Activated CD8-positive, alpha-beta T cell treated with anti-CD3 and anti-CD28 coated beads for 36 hours (primary cell): ENCODE measurements around the gene TMEM18. TPM values are rescaled to one million over a fixed set of nuclear protein-coding genes. Genes with fewer than 3 reads are reported as not detected.

Source experiments
- ATAC-seq: fragments of 200-7000 bp; cut with Tn5 transposase; one replicate; pipeline ENCODE4 v1.10.0; 2021; ENCODE audit warnings: mild to moderate bottlenecking, moderate library complexity
- CTCF ChIA-PET: fragments of 350-600 bp; sonication (Branson Sonifier 250); formaldehyde crosslinking; loops from one replicate; lab custom pipeline; 2021; ENCODE audit warnings: antibody characterized with exemption; lab: Charles Lee
- POLR2A ChIA-PET: fragments of 350-600 bp; sonication (Branson Sonifier 250); formaldehyde crosslinking; loops from one replicate; lab custom pipeline; 2021; ENCODE audit warnings: antibody characterized with exemption; lab: Charles Lee
- DNase-seq: peaks from one replicate; pipeline ENCODE4 v3.0.0-alpha.2; 2020
- H3K27ac Mint-ChIP-seq: one replicate; pipeline ENCODE4 v1.8.0; 2021; ENCODE audit warnings: mild to moderate bottlenecking, mixed read lengths
- H3K27me3 Mint-ChIP-seq: one replicate; pipeline ENCODE4 v1.8.0; 2021; ENCODE audit warnings: mixed read lengths
- H3K36me3 Mint-ChIP-seq: one replicate; pipeline ENCODE4 v1.8.0; 2021; ENCODE audit warnings: low read depth, mixed read lengths
- H3K4me1 Mint-ChIP-seq: one replicate; pipeline ENCODE4 v1.8.0; 2021; ENCODE audit warnings: low read depth, mixed read lengths
- H3K4me3 Mint-ChIP-seq: one replicate; pipeline ENCODE4 v1.8.0; 2021; ENCODE audit warnings: mild to moderate bottlenecking, moderate library complexity, mixed read lengths
- H3K9me3 Mint-ChIP-seq: one replicate; pipeline ENCODE4 v1.8.0; 2021; ENCODE audit warnings: mixed read lengths
- intact Hi-C: fragments of 100-400 bp; cut with micrococcal nuclease; formaldehyde crosslinking; loops from one replicate; pipeline ENCODE4 v1.10.0; 2022
- total RNA-seq, 2 experiments: library from RNA; stranded (reverse); gene quantifications; one replicate each; pipeline ENCODE4 v1.2.3, GENCODE V29; 2021
- TF ChIP-seq, protein P1 (sequence below): fragments of 200-600 bp; IDR thresholded peaks from one replicate; pipeline ENCODE4 v1.8.0; 2022; ENCODE audit warnings: antibody characterized with exemption, mild to moderate bottlenecking

Gene TMEM18
- total RNA-seq, 2 experiments from 2014 or later: 34.0 to 34.6 TPM

- TF ChIP-seq, protein P1, sequence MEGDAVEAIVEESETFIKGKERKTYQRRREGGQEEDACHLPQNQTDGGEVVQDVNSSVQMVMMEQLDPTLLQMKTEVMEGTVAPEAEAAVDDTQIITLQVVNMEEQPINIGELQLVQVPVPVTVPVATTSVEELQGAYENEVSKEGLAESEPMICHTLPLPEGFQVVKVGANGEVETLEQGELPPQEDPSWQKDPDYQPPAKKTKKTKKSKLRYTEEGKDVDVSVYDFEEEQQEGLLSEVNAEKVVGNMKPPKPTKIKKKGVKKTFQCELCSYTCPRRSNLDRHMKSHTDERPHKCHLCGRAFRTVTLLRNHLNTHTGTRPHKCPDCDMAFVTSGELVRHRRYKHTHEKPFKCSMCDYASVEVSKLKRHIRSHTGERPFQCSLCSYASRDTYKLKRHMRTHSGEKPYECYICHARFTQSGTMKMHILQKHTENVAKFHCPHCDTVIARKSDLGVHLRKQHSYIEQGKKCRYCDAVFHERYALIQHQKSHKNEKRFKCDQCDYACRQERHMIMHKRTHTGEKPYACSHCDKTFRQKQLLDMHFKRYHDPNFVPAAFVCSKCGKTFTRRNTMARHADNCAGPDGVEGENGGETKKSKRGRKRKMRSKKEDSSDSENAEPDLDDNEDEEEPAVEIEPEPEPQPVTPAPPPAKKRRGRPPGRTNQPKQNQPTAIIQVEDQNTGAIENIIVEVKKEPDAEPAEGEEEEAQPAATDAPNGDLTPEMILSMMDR: no peak
- Mint-ChIP-seq H3K9me3 (no peaks in the 10 kb centered on the region), H3K4me3 (no peak overlapping the region), H3K4me1 (no peaks in the 10 kb centered on the region), H3K27me3 (peaks cover 22% of the 10 kb centered on the region), H3K27ac (no peak overlapping the region), H3K36me3 (no peaks in the 10 kb centered on the region)
- CTCF ChIA-PET: no interaction called here
- no peak for ATAC-seq
- intact Hi-C loops: loop anchor here (10.0 kb wide), 1 partner anchor 835 kb away; no protein-coding TSS in a partner anchor
- no peak for DNase-seq
- POLR2A ChIA-PET: no interaction called here
Observed at GRCh38 chr2:719734-720133, 42.5 kb upstream of the TMEM18 start.

DNA sequence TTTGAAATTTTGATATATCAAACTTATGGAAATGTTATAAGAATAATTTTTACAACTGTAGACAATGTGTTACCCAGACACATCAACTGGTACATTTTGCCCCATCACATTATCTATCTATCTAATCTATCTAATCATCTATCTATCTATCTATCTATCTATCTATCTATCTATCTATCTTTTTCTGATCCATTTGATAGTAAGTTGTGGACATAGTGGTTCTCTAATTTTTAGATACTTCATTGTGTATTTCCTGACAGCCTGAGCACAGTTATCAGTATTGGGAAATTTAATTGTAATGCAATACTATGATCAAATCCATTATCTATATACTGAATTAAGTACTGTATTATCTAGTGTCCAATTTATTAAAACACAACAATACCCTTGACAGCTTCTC lies 42.0 kb upstream of the TMEM18 start:
- ATAC-seq (no peak), DNase-seq (no peak)
- CTCF ChIA-PET: no interaction called here
- TF ChIP-seq, protein P1: no peak
- no peaks in the 10 kb centered on the region for H3K4me1 Mint-ChIP-seq
- H3K27ac Mint-ChIP-seq: no peak overlapping the region
- no peak overlapping the region for H3K4me3 Mint-ChIP-seq
- H3K36me3 Mint-ChIP-seq: no peaks in the 10 kb centered on the region
- POLR2A ChIA-PET: no interaction called here
- H3K27me3 Mint-ChIP-seq: peaks cover 18% of the 10 kb centered on the region
- no peaks in the 10 kb centered on the region for H3K9me3 Mint-ChIP-seq
- intact Hi-C loops: loop anchor here (10.0 kb wide), 1 partner anchor 836 kb away; no protein-coding TSS in a partner anchor

DNA sequence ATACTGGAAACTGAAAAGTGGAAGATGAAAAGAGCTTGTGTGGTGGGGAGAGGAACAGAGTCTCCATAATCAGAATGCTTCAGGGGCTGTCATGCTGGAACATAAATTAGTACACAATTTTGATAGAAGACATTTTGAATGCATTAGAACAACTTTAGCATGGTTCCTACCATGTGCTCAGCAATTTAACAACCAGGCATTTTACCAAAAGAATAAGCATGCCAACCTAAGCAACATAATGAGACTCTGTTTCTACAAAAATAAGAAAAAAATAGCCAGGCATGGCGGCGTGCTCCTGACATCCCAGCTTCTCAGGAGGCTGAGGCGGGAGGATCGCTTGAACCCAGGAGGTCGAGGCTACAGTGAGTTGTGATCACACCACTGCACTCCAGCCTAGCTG lies 40.5 kb upstream of the TMEM18 start:
- H3K27me3 Mint-ChIP-seq: peaks cover 19% of the 10 kb centered on the region
- no peak overlapping the region for H3K4me3 Mint-ChIP-seq
- ChIA-PET CTCF (no interaction called here), POLR2A (no interaction called here)
- ATAC-seq (no peak), DNase-seq (no peak)
- H3K9me3 Mint-ChIP-seq: no peaks in the 10 kb centered on the region
- intact Hi-C loops: loop anchor here (10.0 kb wide), 1 partner anchor 837 kb away; no protein-coding TSS in a partner anchor
- no peaks in the 10 kb centered on the region for H3K4me1 Mint-ChIP-seq
- no peak overlapping the region for H3K27ac Mint-ChIP-seq
- H3K36me3 Mint-ChIP-seq: no peaks in the 10 kb centered on the region
- TF ChIP-seq, protein P1: no peak

DNA sequence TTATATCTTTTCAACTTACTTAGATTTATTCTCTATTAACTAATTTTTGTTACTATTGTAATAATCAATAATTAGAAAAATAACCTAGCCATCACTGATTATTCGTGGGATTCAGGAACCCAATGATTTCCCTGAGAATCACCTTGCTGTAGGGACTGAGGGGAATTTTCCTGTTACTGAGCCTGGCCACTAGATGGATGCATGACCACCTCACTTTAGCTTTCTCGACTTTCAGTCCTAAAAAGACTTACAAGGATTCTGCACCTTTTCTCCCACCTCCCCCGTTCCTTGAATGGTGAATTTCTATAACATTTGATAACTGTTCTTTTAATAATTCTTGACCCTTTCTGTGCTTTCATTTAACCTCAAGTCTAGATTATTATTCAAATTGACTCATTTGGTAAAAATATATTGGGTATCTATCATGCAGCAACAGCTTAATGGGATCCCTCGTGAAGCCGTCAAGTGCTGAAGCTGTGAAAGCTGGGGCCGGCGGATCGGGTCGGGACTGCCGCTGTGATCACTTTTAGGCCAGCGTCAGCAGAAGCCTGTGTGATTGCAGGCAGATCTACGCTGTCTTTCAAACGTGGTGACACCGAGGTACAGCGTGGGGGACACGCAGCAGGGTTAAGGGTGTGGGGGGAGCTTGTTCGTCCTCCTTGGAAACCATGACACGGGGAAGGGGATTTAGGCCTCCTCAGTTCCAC lies 38.8 kb upstream of the TMEM18 start:
- no peak for DNase-seq
- ChIA-PET POLR2A (no interaction called here), CTCF (interaction anchor here (1.0 to 2.0 kb wide), 8 partner anchors 9 to 835 kb away, joined by 3 to 8 read pairs (median 5); no protein-coding TSS in a partner anchor)
- no peak overlapping the region for H3K27ac Mint-ChIP-seq
- H3K36me3 Mint-ChIP-seq: no peaks in the 10 kb centered on the region
- TF ChIP-seq, protein P1: no peak
- H3K4me1 Mint-ChIP-seq: no peaks in the 10 kb centered on the region
- H3K9me3 Mint-ChIP-seq: no peaks in the 10 kb centered on the region
- H3K27me3 Mint-ChIP-seq: peaks cover 22% of the 10 kb centered on the region
- intact Hi-C loops: loop anchor here (10.0 kb wide), 1 partner anchor 839 kb away; no protein-coding TSS in a partner anchor
- ATAC-seq: no peak
- no peak overlapping the region for H3K4me3 Mint-ChIP-seq

- H3K9me3 Mint-ChIP-seq: no peaks in the 10 kb centered on the region
Observed at GRCh38 chr2:715038-715437, 37.8 kb upstream of the TMEM18 start.

More at GRCh38 chr2:715038-715437, 37.8 kb upstream of the TMEM18 start:
- Mint-ChIP-seq H3K36me3 (no peaks in the 10 kb centered on the region), H3K4me1 (no peaks in the 10 kb centered on the region), H3K4me3 (no peak overlapping the region), H3K27ac (no peak overlapping the region), H3K27me3 (peaks cover 22% of the 10 kb centered on the region)
- ChIA-PET CTCF (interaction anchor here (1.0 to 2.0 kb wide), 9 partner anchors 8 to 836 kb away, joined by 3 to 8 read pairs (median 5); no protein-coding TSS in a partner anchor), POLR2A (no interaction called here)
- ATAC-seq: no peak
- intact Hi-C loops: loop anchor here (10.0 kb wide), 1 partner anchor 840 kb away; no protein-coding TSS in a partner anchor
- no peak for DNase-seq
- TF ChIP-seq, protein P1: no peak
